ENCODE results near the gene HMHB1.
"Not testable (repeated sequence)": the region's sequence is repeated elsewhere in the genome, so short reads cannot be mapped to it uniquely, and the experiment has no call there.

The HMHB1 gene

GRCh38 chr5:143805861-143806260 is 6.1 kb upstream of the HMHB1 start:
- ATAC-seq = no peak

- no peak for ATAC-seq
Measured at GRCh38 chr5:143806579-143806978, 5.4 kb upstream of the HMHB1 start.

- no peak for ATAC-seq
Measured at GRCh38 chr5:143807401-143807800, 4.6 kb upstream of the HMHB1 start.

GRCh38 chr5:143816370-143816769 is 4.4 kb downstream of the HMHB1 start:
- ATAC-seq = not testable (repeated sequence)

- no peak for ATAC-seq
Measured at GRCh38 chr5:143819716-143820115, 7.8 kb downstream of the HMHB1 start.

- no peak for ATAC-seq
Measured at GRCh38 chr5:143820451-143820850, 8.5 kb downstream of the HMHB1 start.

- peak; percentile 69 to 77 for ATAC-seq
Measured at GRCh38 chr5:143824851-143825720, 13.1 kb downstream of the HMHB1 start.

- ATAC-seq = peak; percentile 86 to 94
Measured at GRCh38 chr5:143826951-143827444, 15.0 kb downstream of the HMHB1 start.

GRCh38 chr5:143828710-143829109 is 16.7 kb downstream of the HMHB1 start:
- peak in 1 of 2 donors; percentile 12 for ATAC-seq

GRCh38 chr5:143833177-143833576 is 21.2 kb downstream of the HMHB1 start:
- no peak for ATAC-seq

- ATAC-seq = no peak
Measured at GRCh38 chr5:143835251-143835650, 23.3 kb downstream of the HMHB1 start.

GRCh38 chr5:143836161-143836725 is 24.3 kb downstream of the HMHB1 start:
- ATAC-seq = no peak

- no peak for ATAC-seq
Measured at GRCh38 chr5:143837306-143837848, 25.4 kb downstream of the HMHB1 start.

GRCh38 chr5:143841446-143841845 is 29.5 kb downstream of the HMHB1 start:
- ATAC-seq = no peak

- ATAC-seq = no peak
Measured at GRCh38 chr5:143842920-143843319, 31.0 kb downstream of the HMHB1 start.

- ATAC-seq = no peak
Measured at GRCh38 chr5:143843461-143843860, 31.5 kb downstream of the HMHB1 start.

- ATAC-seq = no peak
Measured at GRCh38 chr5:143850050-143850683, 38.2 kb downstream of the HMHB1 start.

- ATAC-seq = no peak
Measured at GRCh38 chr5:143851383-143851782, 39.4 kb downstream of the HMHB1 start.

GRCh38 chr5:143860211-143860610 is 48.2 kb downstream of the HMHB1 start:
- no peak for ATAC-seq

- ATAC-seq = no peak
Measured at GRCh38 chr5:143862271-143862670, 50.3 kb downstream of the HMHB1 start.

- no peak for ATAC-seq
Measured at GRCh38 chr5:143865426-143866025, 53.6 kb downstream of the HMHB1 start.
